ENCODE data around the gene PRRC2A. TPM values are rescaled to one million over a fixed set of nuclear protein-coding genes. Genes with fewer than 3 reads are reported as not detected.

Gene PRRC2A
- total RNA-seq, 4 donors from 2014 or later: 57.4 to 131 (median 73.7) TPM

- intact Hi-C loops (cut with DNase I; ENCODE audit: low total_unique reads): no loop called here
- WGBS, 2 donors: 15 to 24% methylated on average over 5 to 12 of the region's 13 CpGs
- TF ChIP-seq POLR2A (IDR thresholded peaks at IDR 0.05) (no peak), CTCF (IDR thresholded peaks at IDR 0.05) (no peak)
- H3K4me3 ChIP-seq (ENCODE audit: low read depth, poor library complexity, severe bottlenecking): peak overlapping the region; percentile 77
- DNase-seq (ENCODE audit: low spot score in 2 of 2): peak in 1 of 2 donors; percentile 36
Observed at GRCh38 chr6:31659649-31660380, 39.3 kb downstream of the PRRC2A start.

DNA sequence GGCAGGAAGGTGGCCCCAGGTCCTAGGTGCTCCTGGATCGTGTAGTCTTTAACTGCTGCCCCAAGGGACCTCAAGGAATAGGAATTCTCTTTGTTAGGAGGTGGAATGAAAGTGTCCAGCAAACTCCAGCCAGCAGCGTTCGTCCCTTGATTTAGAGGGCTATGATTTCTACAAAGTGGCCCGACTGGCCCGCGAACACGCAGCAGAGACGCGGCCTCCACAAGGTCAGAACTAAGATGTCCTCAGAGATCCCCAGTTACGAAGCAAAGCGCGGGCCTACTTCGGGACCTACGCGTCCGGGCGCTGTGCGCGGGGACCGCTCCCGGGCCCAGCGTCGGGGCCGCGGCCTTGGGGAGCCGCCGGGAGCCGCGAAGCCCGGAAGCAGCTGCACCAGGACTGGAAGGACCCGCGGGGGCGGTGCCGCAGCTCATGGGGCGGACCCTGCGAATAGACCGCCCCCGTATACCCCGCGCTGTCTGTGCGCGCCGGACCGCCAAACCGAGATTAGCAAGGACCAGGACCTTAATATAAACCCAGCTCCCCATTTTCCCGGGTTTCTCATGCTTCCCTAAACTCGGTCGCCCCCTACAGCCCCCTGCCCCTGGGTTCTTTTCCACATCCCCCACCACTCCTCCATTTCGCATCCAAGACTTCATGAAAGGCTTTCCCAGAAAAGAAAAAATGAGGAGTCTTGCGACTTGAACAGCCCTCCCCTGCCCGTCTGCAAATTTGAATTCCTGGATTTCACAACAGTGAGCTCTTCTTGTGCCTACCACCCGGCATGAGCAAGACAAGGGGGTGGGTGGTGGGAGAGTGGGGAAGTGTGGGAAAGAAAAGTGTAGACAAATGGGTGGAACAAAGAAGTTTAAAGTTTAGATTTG, 40.1 kb downstream of the PRRC2A start, which contains the start of gene C6orf47:
Gene C6orf47 (minus strand): TSS at position 398 of the 881 bp plus-strand sequence. CDS start 831 bp downstream, outside the sequence.
- 0 to 1% methylated on average over 38 to 40 of the region's 52 CpGs for WGBS, 2 donors
- intact Hi-C loops (cut with DNase I; ENCODE audit: low total_unique reads): no loop called here
- peak; percentile 74 to 97 for DNase-seq (ENCODE audit: low spot score in 2 of 2)
- TF ChIP-seq POLR2A (IDR thresholded peaks at IDR 0.05) (peak in 1 of 2 donors; percentile 34), CTCF (IDR thresholded peaks at IDR 0.05) (no peak)
- peak within 1 kb of the TSS; percentile 77 for H3K4me3 ChIP-seq (ENCODE audit: low read depth, poor library complexity, severe bottlenecking)

GRCh38 chr6:31661262-31662123, 41.0 kb downstream of the PRRC2A start:
- WGBS, 2 donors: 76% methylated on average over 12 of the region's 12 CpGs
- intact Hi-C loops (cut with DNase I; ENCODE audit: low total_unique reads): no loop called here
- DNase-seq (ENCODE audit: low spot score in 2 of 2): no peak
- H3K4me3 ChIP-seq (ENCODE audit: low read depth, poor library complexity, severe bottlenecking): no peak overlapping the region
- no peak for TF ChIP-seq POLR2A (IDR thresholded peaks at IDR 0.05)
- no peak for TF ChIP-seq CTCF (IDR thresholded peaks at IDR 0.05)

DNA sequence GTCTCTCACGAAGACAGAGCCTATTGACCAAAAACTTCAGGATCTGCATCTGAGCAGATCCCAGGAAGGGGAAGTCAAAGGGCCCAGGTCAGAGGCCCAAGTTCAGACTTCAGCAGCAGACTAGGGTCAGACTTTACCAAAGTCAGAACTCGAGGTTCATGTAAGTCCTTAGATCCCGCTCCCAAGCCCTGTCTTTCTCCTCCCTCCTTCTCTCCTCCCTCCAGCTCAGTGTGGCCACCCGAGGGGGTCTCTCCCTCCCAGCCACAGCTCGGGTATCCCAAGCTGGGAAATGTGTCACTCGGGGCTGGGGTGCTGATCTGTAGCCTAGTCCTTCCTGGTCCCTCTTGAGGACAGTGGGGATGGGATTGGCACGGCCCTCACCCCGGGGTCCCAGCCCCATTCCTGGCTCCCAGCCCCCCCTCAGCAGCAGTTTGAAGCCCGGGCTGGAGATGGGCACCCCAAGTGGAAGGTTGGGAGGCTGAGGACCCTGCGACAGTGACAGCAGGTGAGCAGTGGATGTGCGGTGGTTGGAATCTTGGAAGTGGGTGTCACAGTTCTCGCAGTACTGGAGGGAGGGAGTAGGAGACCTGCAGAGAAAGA, 41.7 kb downstream of the PRRC2A start:
- TF ChIP-seq CTCF (IDR thresholded peaks at IDR 0.05) (no peak), POLR2A (IDR thresholded peaks at IDR 0.05) (no peak)
- no peak overlapping the region for H3K4me3 ChIP-seq (ENCODE audit: low read depth, poor library complexity, severe bottlenecking)
- intact Hi-C loops (cut with DNase I; ENCODE audit: low total_unique reads): no loop called here
- no peak for DNase-seq (ENCODE audit: low spot score in 2 of 2)
- 85 to 88% methylated on average over 11 to 12 of the region's 12 CpGs for WGBS, 2 donors

All from lower leg skin (tissue), 4 donors.